ENCODE results near the gene TMEM212. TPM values are rescaled to one million over a fixed set of nuclear protein-coding genes. Genes with fewer than 3 reads are reported as not detected.
"Not testable (repeated sequence)": the region's sequence is repeated elsewhere in the genome, so short reads cannot be mapped to it uniquely, and the experiment has no call there.

TMEM212 gene
- polyA plus RNA-seq, 4 donors, result 0.09 to 0.19 TPM; not detected in 2

DNA sequence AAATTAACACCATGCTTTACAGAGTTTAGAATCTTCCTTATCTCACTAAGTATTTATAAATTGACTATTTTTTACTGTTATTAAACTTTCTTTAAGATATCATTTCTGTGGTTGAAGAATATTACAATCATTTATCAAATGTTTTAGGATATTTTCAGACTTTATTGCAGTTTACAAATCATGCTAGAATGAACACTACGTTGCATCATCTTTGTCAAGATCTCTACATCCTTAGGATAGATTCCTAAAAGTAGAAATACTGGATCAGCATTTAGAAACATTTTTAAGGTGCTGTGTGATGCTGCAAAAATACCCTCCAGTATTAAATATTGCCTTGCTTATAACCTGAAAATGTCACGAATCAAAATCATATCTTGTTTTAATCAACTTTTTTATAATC lies 30.3 kb upstream of the TMEM212 start:
- no peak for DNase-seq (ENCODE audit: low read depth in 4 of 4, low spot score in 3 of 4)

DNA sequence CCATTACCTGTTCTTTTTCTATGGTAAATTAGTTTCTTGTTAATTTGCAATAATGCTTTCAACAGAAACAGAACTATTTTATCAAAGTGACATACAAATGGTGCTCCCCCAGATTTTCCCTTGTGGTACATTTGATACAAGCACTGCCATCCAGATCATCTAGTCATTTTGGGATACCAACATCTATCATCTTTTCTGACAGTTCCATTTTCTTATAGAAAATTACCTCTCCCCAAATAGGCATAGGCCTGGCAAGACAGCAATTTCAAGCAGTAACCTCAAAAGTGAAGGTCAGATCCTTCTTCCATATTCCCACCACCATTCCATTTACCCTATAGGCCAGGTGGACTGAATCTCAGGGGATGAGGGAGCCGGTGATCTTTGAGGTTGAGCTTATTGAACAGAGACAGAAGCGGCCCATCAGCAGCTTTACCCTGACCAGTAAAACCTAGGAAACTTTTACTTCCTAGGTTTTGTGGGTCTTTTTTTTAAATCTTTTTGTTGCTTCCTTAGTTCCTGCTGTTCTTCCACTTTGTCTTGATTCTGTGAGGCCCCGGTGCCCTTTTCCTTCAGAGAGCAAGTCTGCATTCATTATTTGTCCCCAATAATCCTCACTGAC lies 29.8 kb upstream of the TMEM212 start:
- DNase-seq (ENCODE audit: low read depth in 4 of 4, low spot score in 3 of 4), result no peak

DNA sequence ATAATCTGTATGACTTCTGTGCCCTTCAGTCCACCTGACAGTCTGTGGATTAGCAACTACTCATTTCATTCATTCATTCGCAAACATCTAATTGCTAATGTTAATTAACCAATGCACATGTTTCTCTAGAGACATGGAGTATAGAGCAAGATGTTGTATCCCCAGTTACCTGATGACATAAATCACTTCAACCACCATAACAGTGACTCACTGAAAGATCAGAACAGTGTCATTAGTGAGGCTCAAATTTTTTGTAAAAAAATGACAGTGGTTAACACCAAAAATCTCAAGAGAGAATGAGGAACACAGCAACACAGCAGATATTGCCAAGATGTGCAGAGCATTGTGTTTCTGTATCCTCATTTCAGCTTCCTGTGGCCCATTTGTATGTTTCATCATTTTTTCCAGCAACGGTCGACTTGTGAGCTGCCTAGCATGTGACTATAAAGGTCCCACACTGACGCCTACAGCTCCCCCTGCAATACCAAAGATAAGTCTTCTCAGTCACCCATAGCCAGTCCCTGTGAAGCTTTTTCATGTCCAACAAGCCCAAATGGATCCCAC lies 29.2 kb upstream of the TMEM212 start:
- no peak for DNase-seq (ENCODE audit: low read depth in 4 of 4, low spot score in 3 of 4)

DNA sequence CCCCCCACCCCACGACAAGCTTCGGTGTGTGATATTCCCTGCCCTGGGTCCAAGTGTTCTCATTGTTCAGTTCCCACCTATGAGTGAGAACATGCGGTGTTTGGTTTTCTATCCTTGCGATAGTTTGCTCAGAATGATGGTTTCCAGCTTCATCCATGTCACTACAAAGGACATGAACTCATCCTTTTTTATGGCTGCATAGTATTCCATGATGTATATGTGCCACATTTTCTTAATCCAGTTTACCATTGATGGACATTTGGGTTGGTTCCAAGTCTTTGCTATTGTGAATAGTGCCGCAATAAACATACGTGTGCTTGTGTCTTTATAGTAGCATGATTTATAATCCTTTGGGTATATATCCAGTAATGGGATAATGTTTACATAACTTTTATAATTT lies 28.5 kb upstream of the TMEM212 start:
- not testable (repeated sequence) for DNase-seq (ENCODE audit: low read depth in 4 of 4, low spot score in 3 of 4)

DNA sequence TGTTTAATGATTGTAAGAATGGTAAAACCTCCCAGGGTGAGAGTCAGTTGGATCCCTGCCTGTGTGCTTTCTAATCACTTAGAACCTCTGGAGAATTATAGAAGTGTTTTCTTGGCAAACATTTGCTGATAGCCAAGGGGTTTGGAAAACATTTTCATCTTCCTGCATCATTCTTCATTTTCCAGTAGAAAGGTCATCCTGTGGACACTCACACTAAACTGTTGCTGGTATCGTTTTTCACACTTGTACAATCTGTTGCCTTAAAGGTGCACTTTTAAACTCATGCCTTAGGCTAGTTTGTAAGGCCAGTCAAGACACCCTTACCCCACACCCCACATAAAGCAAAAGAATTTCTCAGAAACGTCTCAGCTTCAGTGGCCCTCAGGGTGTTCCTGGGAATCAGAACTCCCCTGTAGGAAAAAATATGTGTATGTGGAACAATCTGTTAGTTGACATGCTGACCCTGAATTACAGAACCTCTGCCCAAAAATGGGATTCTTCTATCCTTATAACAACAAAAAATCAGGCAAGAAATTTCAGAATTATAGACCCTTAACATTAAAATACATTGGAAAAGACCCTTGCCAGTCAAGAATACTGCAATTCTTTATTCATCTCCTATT lies 27.1 kb upstream of the TMEM212 start:
- DNase-seq (ENCODE audit: low read depth in 4 of 4, low spot score in 3 of 4), result no peak

DNA sequence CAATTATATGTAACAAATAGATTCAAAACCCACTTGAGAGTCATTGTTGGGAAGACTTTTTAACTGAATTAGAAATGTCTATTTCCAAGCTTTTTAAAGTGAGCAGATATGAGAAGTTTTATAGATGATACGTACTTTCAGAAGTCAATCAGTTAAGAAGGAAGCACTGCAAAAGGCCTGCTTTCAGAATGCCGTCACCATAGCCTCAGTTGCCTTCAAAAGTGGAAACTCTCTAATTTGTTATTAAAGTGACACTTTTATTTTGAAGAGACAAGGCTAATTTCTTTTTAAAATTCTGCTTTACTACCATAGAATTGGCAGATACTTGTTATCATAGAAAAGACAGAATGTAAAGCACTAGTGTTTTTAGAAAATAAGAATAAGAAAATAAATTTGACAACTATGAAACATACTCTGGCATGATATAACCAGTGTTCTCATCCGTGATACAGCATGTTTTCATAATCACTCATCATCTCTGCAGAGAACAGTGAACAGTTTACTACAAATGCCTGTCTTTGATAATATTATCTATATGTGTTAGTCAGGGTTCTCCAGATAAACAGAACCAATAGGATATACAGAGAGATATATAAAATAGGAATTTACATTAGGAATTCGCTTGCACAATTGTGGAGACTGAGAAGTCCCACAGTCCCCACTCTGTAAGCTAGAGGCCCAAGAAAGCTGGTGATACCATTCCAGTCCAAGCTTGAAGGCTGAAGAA lies 25.9 kb upstream of the TMEM212 start:
- DNase-seq (ENCODE audit: low read depth in 4 of 4, low spot score in 3 of 4), result no peak

DNA sequence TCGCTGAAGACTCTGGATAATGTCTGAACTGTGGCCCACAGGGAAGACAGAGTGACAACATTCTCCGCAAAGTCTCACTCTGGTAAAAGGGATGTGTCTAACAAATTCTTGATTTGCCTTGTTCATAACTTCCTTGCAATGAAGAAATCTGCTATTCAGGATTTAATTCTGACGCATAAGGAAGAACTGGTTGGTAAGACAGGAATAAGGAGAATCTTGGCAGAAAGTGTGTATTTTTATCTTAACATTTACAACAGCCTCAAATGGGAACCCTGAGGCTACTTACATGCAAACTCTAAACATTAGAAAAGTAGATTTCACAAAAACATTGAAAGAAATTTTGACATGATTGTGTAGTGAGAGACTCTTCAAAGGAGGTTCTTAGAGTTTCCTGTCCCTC lies 22.1 kb upstream of the TMEM212 start:
- DNase-seq (ENCODE audit: low read depth in 4 of 4, low spot score in 3 of 4), result no peak

DNA sequence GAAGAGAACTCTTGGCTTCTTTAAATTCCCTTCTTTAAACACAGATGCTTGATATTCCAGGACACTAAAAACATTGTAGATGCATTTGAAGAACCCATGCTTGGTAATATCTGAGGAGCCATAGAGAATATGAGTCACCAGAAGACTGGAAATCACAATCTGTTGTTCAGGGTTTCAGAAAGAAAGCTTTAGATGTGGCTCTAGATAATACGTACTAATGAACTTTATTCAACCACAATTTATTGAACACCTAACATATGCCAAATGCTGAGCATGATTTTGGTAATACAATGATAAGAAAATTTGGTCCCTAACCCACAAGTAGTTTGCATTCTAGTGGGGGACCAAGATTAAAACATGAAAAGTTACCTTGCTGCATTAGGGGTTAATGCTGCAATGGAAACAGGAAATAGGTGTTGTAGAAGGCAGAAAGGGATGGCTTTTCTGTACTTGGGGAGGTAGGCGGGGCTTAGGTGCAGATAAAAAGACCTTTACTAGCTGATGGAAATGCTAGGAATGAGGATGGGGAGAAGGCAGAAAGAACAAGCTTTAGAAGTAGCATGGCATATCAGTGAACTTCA lies 21.3 kb upstream of the TMEM212 start:
- DNase-seq (ENCODE audit: low read depth in 4 of 4, low spot score in 3 of 4), result no peak

DNA sequence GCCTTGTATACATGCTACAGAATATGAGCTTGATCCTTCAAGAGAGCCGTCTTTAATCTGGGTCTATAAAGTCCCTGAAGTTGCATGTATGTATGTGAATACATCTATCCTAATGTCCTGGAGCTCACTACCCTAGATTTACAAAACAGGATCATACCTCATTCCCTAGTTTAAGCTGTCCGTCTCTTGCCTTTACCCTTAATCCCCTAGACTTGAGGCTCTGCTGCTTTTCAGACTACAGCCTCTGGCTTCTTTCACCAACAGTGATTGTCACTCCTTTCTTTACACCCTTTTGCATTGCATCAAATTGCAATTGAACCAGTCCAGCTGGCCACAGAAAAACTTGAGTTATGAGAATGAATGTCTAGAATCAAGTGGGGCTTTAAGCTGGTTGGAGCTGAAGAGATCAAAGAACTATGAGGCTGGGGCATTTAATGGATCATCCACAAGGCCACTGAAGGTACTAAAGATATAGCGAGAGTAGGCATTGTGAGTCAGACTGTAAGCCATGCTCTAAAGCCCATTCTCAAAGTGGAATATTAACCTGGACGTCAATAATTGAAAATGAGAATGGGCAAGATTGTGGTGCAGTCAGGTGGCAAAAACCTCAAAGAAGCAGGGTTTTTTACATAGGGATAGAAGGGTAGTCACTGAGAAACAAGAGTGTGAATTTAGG lies 20.6 kb upstream of the TMEM212 start:
- no peak for DNase-seq (ENCODE audit: low read depth in 4 of 4, low spot score in 3 of 4)

DNA sequence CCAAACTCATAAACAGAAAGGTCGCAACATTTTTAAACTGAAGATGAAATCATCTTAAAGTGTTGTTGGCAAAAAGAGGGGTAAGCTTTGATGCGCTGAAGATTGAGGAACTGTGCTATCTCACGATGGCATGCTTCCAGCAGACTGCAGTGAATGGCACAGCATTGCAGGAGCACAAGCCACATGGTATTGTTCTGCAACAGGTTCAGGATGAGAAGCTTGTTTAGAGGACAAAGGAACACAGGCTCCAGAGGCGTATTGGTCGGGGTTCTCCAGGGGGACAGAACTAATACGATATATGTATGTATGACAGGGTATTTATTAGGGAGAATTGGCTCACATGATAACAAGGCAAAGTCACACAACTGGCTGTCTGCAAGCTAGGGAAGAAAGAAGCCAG lies 19.0 kb upstream of the TMEM212 start:
- DNase-seq (ENCODE audit: low read depth in 4 of 4, low spot score in 3 of 4), result no peak

DNA sequence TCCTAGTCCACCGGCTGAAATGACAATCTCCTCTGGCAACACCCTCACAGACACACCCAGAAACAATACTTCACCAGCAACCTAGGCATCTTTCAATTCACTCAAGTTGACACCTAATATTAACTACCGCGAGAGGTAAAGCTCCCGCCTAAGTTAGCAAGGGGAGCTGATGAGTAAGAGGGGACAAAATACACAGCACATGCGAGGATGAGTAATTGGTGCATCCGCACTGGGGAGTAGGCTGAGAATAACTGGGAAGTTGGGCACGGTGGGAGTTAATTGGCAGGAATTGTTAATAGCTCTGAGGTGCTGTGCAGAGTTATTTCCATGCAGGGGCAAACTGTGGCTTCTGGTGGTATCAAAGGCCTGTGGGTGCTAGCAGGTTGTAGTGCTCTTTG lies 18.3 kb upstream of the TMEM212 start:
- no peak for DNase-seq (ENCODE audit: low read depth in 4 of 4, low spot score in 3 of 4)

DNA sequence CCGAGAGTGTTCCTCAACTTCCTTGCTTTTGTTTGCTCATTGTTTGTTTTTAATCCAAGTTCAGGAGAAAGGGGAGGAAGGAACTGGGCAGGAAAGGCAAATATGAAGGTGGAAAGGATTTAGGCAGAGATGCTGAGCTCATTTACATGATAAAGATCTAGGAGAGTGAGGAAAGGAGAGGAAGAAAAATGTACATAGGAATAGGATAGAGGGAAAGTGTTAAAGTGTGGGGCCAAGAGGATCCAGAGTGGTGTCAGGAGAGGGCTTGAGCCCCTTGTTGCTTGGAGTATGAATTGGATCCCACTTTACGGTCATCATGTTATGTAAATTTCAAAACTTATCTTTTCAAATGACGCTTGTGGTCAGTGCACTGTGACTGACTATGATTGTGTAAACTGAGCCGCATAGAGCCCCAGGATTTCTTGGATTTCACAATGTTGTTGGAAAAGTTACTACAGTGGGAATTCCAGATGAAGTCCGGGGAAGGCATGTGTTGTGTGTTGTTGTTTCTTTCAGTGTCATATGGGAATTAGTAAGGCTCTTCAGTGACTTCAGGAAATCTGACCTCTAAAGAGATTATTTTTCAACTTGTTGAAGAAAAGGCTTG lies 17.8 kb upstream of the TMEM212 start:
- DNase-seq (ENCODE audit: low read depth in 4 of 4, low spot score in 3 of 4), result no peak

DNA sequence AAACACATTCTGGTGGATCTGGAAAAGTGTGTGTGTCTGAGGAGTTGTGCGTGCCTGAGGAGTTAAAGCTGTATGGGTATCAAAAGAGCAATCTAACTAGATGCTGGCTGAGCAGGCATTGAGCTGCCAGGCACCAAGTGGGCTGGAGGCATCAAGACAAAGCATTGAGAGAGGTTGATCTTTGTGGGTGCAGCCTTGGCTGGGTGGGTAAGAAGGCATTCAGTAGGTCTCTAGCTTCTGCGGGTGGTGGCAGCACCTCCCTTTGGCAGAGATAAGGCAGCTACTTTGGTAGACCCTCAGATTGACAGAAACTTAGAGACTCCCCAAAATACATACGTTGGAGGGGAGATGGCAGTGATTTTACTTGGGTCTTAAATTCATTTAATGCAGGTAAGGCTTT lies 15.8 kb upstream of the TMEM212 start:
- no peak for DNase-seq (ENCODE audit: low read depth in 4 of 4, low spot score in 3 of 4)

DNA sequence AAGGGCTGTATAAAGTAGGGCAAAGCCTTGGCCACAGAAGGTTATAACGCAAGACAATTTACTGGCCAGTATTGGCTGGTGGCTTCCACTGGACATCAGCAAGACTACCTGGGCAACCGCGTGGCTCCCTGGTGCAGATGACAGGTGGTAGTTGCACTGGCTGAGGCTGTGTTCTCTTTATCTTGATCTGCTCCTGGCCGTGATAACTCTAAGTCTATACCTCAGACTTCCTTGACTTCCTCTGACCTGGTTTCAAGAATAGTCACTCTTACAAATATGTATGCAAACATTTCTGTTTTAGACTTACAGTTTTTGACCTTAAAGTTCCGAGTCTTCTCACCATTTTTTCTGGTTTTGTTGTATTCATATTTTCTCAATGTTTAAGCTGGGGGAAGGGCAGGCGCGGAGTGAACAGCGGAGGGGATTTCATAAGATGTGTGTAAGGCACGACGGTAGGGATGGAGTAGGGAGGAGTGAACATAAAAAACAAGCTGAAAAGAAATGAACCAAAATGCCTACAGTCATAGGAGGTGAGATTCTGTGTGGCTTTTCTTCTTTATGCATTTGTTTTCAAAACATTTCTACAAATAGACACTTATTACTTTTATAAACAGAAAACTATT lies 15.2 kb upstream of the TMEM212 start:
- no peak for DNase-seq (ENCODE audit: low read depth in 4 of 4, low spot score in 3 of 4)

DNA sequence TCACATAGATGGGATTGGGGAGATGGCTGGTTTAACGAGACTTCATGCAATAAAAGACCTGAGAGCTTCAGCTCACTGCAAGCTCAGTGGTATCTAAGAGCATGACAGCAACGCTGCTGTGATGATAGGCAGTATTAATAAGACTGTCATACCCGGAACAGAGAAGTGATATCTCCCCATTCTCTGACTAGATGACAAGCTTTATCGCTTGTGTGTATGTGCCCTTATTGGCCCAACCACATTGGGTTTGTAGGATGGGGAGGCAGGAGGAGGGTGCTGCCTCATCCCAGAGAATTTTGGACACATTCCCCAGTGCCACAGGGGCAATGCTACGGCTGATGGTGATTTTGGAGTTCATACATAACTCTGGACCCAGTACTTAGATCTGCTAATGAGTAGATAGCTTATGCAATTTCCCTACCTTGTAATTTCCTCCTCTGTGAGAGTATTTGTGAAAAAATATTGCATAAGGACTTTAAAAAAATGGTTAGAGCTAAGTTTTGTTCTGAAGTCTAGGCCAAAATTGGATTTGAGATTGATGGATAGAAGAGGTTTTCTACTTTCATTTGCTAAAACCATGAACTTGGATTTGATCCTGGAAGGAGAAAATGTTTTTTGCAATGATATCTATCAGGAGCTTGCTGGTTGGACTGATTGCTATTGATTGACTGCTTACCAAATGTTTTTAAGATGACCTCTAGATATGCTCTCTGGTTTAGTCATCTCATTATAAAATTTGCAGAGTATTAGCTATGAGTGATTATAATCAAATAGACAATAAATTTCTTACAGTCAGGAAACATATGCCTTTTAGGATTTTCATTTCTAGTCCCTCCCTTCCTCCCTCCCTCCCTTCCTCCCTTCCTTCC lies 14.0 kb upstream of the TMEM212 start:
- no peak for DNase-seq (ENCODE audit: low read depth in 4 of 4, low spot score in 3 of 4)

DNA sequence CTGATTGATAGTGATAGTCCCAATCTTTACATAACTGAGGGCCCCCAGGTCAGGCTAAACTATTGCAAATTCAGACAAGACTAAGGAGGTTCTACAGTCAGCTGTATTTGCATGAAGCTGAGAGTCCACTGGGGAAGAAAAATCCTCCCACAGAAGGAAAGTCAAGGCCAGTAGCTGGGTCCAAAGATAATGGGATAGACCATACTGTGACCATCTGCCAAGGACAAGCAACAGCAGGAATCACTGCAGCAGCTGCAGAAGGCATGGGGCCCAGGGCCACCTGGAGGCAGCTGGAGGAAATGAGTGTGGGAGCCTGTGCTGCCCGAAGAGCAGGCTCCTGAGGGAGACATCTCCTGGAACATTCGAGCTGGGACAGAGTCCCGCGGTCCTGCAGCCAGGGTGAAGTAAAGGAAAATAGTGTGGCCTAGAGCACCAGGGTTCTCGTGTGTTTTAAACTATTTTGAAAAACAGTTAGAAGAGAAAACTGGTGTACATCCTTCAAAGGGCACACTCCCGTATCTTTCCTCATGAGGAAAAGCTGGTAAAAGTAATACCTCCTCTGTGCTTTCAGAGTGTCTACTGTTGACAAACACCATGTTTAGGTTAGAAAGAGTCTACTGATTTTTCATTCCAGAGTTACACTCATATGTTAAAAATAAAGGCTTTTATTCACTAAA lies 13.2 kb upstream of the TMEM212 start:
- no peak for DNase-seq (ENCODE audit: low read depth in 4 of 4, low spot score in 3 of 4)

DNA sequence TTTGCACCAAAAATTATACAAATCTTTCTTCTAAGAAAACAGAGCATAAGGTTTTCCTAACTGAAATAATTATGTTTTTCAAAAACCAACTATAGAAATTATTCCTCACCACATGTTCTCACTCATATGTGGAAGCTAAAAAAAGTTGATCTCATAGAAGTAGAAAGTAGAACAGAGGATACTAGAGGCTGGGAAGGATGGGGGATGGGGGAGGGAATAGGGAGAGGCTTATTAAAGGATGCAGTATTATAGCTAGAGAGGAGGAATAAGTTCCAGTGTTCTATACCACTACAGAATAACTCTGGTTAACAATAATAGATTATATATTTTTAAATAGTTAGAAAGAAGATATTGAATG lies 12.7 kb upstream of the TMEM212 start:
- no peak for DNase-seq (ENCODE audit: low read depth in 4 of 4, low spot score in 3 of 4)

DNA sequence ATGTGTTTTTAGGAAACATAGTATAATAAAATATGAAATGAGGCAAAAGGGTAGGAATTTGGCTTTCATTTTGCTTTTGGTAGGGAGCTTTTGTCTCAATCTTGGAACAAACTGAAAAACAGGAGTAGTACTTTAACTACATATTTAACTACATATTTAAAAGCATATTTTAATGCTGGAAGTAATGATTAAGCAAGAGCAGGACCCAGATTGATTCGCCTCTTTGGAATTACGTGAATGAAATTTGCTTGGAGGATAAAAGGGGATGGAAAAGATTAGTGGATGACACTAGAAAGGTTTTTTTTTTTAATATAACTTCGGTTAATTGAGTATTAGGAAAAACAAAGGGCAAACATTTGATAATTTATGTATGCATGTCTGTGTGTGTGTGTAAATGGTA lies 11.2 kb upstream of the TMEM212 start:
- no peak for DNase-seq (ENCODE audit: low read depth in 4 of 4, low spot score in 3 of 4)

DNA sequence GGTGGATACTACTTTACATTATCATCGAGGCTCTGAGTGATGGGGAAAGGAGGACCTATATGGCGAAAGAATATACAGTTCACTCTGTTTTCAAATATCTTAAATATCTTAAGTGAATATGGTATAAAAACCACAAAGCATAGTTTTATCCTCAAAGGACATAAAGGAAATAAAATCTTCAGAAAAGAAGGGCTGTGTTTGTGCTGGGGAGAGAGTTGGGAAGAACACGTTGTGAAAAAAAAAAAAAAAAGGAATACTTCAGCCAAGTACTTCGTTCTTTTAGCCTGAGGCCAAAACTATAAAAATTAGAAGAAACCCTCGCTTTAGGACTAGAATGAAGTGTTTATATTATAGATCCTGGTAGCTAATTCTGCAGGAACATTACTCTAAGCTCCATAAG lies 10.2 kb upstream of the TMEM212 start:
- DNase-seq (ENCODE audit: low read depth in 4 of 4, low spot score in 3 of 4), result no peak

All from right renal pelvis (tissue), 4 donors.